ENCODE results near the gene AIFM2.

Gene AIFM2

GRCh38 chr10:70078329-70078728, 54.3 kb downstream of the AIFM2 start:
- Histone ChIP-seq H3K4me1 (ENCODE audit: control insufficient read depth, insufficient read depth, low read length) (no peaks in the 10 kb centered on the region), H3K27me3 (ENCODE audit: control insufficient read depth, insufficient read depth, low read length) (no peaks in the 10 kb centered on the region)

DNA sequence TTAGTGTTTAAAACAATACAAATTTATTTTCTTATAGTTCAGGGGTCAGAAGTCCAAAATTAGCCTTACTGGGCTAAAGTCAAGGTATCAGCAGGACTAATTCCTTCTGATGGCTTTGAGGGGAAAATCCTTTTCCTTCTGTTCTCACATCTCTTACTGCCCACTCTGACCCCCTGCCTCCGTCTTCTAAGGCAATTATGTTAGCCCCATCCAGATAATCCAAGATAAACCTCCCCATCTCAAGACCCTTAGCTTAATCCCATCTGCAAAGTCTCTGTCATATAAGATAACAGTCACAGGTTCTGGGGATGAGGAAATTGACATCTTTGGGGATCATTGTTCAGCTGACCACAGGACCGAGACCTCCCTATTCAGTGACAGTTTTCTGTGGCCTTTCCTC, 57.7 kb downstream of the AIFM2 start:
- H3K4me3 ChIP-seq (ENCODE audit: low read length), result no peak overlapping the region
- no peaks in the 10 kb centered on the region for H3K36me3 ChIP-seq (ENCODE audit: control insufficient read depth, insufficient read depth, low read length)
- H3K9ac ChIP-seq (ENCODE audit: low read length), result no peak overlapping the region
- H3K27me3 ChIP-seq (ENCODE audit: control insufficient read depth, insufficient read depth, low read length), result no peaks in the 10 kb centered on the region
- no peaks in the 10 kb centered on the region for H3K4me1 ChIP-seq (ENCODE audit: control insufficient read depth, insufficient read depth, low read length)
- no peak overlapping the region for H3K27ac ChIP-seq (ENCODE audit: low read depth, low read length)

More at GRCh38 chr10:70078329-70078728, 54.3 kb downstream of the AIFM2 start:
- Histone ChIP-seq H3K27ac (ENCODE audit: low read depth, low read length) (no peak overlapping the region), H3K36me3 (ENCODE audit: control insufficient read depth, insufficient read depth, low read length) (no peaks in the 10 kb centered on the region), H3K4me3 (ENCODE audit: low read length) (no peak overlapping the region), H3K9ac (ENCODE audit: low read length) (no peak overlapping the region)

GRCh38 chr10:70074165-70074564, 58.5 kb downstream of the AIFM2 start:
- no peak overlapping the region for H3K9ac ChIP-seq (ENCODE audit: low read length)
- H3K27me3 ChIP-seq (ENCODE audit: control insufficient read depth, insufficient read depth, low read length), result no peaks in the 10 kb centered on the region
- H3K4me1 ChIP-seq (ENCODE audit: control insufficient read depth, insufficient read depth, low read length), result no peaks in the 10 kb centered on the region
- no peak overlapping the region for H3K4me3 ChIP-seq (ENCODE audit: low read length)
- H3K27ac ChIP-seq (ENCODE audit: low read depth, low read length), result no peak overlapping the region
- H3K36me3 ChIP-seq (ENCODE audit: control insufficient read depth, insufficient read depth, low read length), result no peaks in the 10 kb centered on the region

GRCh38 chr10:70070834-70071233, 61.8 kb downstream of the AIFM2 start:
- no peak overlapping the region for H3K27ac ChIP-seq (ENCODE audit: low read depth, low read length)
- H3K36me3 ChIP-seq (ENCODE audit: control insufficient read depth, insufficient read depth, low read length), result no peaks in the 10 kb centered on the region
- H3K27me3 ChIP-seq (ENCODE audit: control insufficient read depth, insufficient read depth, low read length), result no peaks in the 10 kb centered on the region
- H3K9ac ChIP-seq (ENCODE audit: low read length), result no peak overlapping the region
- no peaks in the 10 kb centered on the region for H3K4me1 ChIP-seq (ENCODE audit: control insufficient read depth, insufficient read depth, low read length)
- H3K4me3 ChIP-seq (ENCODE audit: low read length), result no peak overlapping the region

GRCh38 chr10:70069346-70069745, 63.3 kb downstream of the AIFM2 start:
- Histone ChIP-seq H3K36me3 (ENCODE audit: control insufficient read depth, insufficient read depth, low read length) (no peaks in the 10 kb centered on the region), H3K27ac (ENCODE audit: low read depth, low read length) (no peak overlapping the region), H3K9ac (ENCODE audit: low read length) (no peak overlapping the region), H3K4me3 (ENCODE audit: low read length) (no peak overlapping the region), H3K27me3 (ENCODE audit: control insufficient read depth, insufficient read depth, low read length) (no peaks in the 10 kb centered on the region), H3K4me1 (ENCODE audit: control insufficient read depth, insufficient read depth, low read length) (no peaks in the 10 kb centered on the region)

DNA sequence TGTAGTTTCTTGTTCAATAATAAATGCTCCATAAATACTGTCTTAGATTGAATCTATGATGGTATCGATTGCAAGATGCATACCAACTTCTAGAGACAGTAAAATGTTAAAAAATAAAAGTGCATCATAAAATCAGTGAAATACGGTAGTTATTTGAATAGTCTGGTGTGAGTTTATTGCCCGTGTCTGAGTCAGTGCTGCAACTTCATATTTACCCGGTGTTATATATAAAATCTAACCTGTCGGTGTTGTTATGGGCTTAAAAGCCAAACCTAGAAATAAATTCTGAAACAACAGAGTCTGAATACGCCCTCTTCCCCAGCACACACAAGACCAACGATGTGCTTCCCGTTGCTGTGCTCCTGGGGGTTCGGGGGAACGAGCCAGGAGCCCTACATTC, 63.7 kb downstream of the AIFM2 start:
- Histone ChIP-seq H3K27ac (ENCODE audit: low read depth, low read length) (no peak overlapping the region), H3K27me3 (ENCODE audit: control insufficient read depth, insufficient read depth, low read length) (no peaks in the 10 kb centered on the region)

GRCh38 chr10:70067586-70067985, 65.0 kb downstream of the AIFM2 start:
- Histone ChIP-seq H3K9ac (ENCODE audit: low read length) (no peak overlapping the region), H3K36me3 (ENCODE audit: control insufficient read depth, insufficient read depth, low read length) (no peaks in the 10 kb centered on the region), H3K27ac (ENCODE audit: low read depth, low read length) (no peak overlapping the region), H3K4me3 (ENCODE audit: low read length) (no peak overlapping the region), H3K27me3 (ENCODE audit: control insufficient read depth, insufficient read depth, low read length) (no peaks in the 10 kb centered on the region), H3K4me1 (ENCODE audit: control insufficient read depth, insufficient read depth, low read length) (no peaks in the 10 kb centered on the region)

More for the DNA sequence above, 63.7 kb downstream of the AIFM2 start:
- Histone ChIP-seq H3K4me3 (ENCODE audit: low read length) (no peak overlapping the region), H3K4me1 (ENCODE audit: control insufficient read depth, insufficient read depth, low read length) (no peaks in the 10 kb centered on the region), H3K36me3 (ENCODE audit: control insufficient read depth, insufficient read depth, low read length) (no peaks in the 10 kb centered on the region), H3K9ac (ENCODE audit: low read length) (no peak overlapping the region)

DNA sequence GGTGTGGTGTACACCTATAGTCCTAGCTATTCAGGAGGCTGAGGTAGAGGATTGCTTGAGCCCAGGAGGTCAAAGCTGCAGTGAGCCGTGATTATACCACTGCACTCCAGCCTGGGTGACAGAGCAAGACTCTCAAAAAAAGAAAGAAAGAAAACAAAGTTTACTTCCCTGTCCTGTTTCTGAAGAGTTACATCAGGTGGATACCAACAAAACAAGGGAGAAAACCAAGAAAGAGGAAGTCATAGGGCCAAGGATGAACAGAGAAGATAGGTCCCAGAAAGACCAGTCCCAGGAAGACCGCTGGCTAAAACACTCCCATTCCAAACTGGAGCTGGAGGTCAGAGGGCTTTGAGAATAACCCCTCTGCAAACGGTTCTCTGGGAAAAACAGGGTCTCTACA, 66.4 kb downstream of the AIFM2 start:
- H3K27ac ChIP-seq (ENCODE audit: low read depth, low read length), result no peak overlapping the region
- no peak overlapping the region for H3K9ac ChIP-seq (ENCODE audit: low read length)
- H3K4me3 ChIP-seq (ENCODE audit: low read length), result no peak overlapping the region
- no peaks in the 10 kb centered on the region for H3K36me3 ChIP-seq (ENCODE audit: control insufficient read depth, insufficient read depth, low read length)
- no peaks in the 10 kb centered on the region for H3K4me1 ChIP-seq (ENCODE audit: control insufficient read depth, insufficient read depth, low read length)
- no peaks in the 10 kb centered on the region for H3K27me3 ChIP-seq (ENCODE audit: control insufficient read depth, insufficient read depth, low read length)

- Histone ChIP-seq H3K4me1 (ENCODE audit: control insufficient read depth, insufficient read depth, low read length) (no peaks in the 10 kb centered on the region), H3K27me3 (ENCODE audit: control insufficient read depth, insufficient read depth, low read length) (no peaks in the 10 kb centered on the region), H3K4me3 (ENCODE audit: low read length) (no peak overlapping the region), H3K9ac (ENCODE audit: low read length) (no peak overlapping the region), H3K36me3 (ENCODE audit: control insufficient read depth, insufficient read depth, low read length) (no peaks in the 10 kb centered on the region), H3K27ac (ENCODE audit: low read depth, low read length) (no peak overlapping the region)
Observed at GRCh38 chr10:70064486-70064885, 68.1 kb downstream of the AIFM2 start.

DNA sequence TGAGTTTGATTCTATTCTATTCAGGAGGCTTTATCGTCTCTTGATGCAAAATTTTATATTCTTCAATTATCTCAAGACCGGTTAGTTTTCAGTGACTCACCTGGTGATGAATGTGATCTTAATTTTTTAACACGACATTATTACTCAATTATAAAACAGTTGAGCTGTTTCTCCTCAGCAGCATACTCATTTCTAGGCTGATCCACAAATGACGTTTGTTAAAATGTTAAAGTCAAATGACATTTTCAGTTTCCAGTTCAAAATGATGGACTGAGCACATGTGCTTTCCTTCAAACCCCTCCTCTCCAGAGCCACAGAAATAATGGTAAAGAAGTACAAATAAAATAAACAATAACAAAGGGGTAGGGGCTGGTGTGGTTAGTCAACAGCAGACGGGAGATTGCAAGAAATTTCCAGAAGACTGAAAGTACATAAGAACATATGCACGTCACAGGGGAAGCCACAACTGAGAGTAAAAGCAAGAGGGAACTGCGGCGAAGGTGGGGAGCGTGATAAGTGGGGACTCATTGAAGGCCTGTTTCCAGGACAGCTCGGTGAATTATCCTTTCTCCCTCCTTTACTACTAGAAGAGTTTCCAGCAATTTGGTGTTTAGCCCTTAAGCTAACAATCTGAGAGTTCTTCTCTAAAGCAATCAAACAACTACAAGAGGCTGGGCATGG, 69.1 kb downstream of the AIFM2 start:
- no peak overlapping the region for H3K9ac ChIP-seq (ENCODE audit: low read length)
- no peak overlapping the region for H3K27ac ChIP-seq (ENCODE audit: low read depth, low read length)
- H3K27me3 ChIP-seq (ENCODE audit: control insufficient read depth, insufficient read depth, low read length), result no peaks in the 10 kb centered on the region
- no peaks in the 10 kb centered on the region for H3K36me3 ChIP-seq (ENCODE audit: control insufficient read depth, insufficient read depth, low read length)
- no peaks in the 10 kb centered on the region for H3K4me1 ChIP-seq (ENCODE audit: control insufficient read depth, insufficient read depth, low read length)
- no peak overlapping the region for H3K4me3 ChIP-seq (ENCODE audit: low read length)
